Activated CD8-positive, alpha-beta memory T cell treated with anti-CD3 and anti-CD28 coated beads, Interleukin-2, amount 50 U/mL, for 24 hours (primary cell): ENCODE measurements around the gene ANKS1B.

ENCODE experiments used
- DNase-seq: peaks from one replicate; pipeline ENCODE4 v3.0.0-alpha.2; 2020; ENCODE audit errors: extremely low read depth

The ANKS1B gene

DNA sequence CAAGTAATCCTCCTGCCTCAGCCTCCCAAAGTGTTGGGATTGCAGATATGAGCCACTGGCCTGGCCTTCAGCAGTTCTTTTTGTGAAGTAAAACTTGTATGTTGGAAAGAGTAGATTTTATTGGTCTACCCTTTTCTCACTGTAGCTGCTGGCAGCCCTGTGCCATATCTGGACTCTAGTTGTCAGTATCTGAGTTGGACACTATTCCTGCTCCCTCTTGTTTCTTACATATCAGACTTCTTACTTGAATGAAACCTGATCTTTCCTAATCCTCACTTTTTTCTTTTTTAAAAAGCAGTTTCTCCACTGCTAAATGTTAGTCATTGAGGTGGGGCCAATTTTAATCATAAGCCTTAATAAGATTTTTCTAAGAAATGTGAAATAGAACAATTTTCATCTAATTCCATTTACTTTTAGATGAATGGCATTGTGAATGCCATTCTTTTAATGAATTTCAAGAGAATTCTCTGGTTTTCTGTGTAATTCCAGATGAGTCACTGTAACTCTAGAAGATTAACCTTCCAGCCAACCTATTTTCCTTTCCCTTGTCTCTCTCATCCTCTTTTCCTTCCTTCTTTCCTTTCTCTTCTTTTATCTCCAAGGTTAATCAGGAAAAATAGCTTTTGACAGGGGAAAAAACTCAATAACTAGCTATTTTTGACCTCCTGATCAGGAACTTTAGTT, 1250.9 kb downstream of the ANKS1B start:
- DNase-seq: no peak

DNA sequence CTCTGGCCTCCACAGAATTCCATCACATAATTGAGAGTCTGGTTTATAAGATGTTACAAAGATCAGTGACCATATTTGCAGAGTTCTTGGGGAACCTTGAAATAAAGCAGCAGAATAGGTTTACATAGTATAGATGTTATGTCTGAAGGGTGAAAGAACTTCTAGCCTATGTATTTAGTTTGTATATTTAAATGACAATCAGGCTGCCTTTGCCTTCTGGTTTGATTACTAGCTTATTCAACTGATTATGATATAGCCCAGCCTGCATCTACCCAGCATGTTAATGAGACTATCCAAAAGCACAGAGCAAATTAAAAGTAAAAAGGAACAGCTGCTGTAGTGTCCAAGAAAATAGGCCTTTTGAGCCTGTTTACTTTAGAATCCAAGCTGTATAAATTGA, 1254.3 kb downstream of the ANKS1B start:
- no peak for DNase-seq

DNA sequence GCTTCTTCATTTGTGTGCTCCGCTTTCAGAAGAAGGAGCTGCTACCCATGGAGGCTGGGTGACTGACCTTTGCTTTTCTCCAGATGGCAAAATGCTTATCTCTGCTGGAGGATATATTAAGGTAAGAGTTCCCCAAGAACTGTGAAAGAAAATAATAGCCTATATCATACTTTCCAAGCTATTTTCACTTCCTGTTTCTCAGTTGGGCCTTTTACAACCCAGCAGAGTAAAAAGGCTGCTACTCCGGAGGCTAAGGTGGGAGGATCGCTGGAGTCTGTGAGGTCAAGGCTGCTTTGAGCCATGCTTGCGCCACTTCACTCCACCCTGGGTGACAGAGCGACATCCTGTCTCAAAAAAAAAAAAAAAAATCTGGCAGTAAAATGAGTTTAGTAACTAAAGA, 1257.5 kb downstream of the ANKS1B start:
- DNase-seq: no peak

DNA sequence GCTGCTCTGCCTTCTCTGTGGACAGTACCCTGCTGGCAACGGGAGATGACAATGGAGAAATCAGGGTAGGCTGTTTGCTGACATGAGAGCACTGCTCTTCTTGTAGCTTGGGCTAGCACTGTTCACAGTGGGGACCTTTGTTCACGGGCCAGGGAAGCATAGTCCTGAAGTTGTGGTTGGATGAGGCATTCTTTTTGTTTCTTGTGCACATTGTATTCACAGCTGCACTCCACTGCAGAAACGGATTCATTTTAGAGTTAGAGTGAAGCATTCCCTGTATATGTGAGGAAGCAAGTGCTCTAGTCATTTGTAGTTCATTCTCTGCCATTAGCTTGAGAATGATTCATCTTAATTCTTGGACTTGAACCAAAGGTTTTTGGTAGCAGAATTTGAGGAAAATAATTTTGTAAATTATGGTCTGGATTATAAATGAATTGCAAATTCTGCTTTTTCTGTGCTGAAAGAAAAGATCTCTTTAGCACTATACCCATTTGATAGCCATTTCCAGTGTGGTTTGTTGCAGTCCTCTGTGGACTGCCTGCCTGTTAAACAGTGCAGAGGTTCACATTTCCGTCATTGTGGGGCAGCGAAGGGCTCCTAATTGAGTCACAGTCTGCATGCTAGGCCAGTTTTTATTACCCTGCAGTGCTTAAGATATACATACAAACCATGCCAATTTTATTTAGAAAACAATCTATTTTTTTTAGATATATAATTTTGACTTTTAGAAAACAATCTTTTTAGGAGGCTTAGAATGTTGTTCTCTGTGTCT, 1259.1 kb downstream of the ANKS1B start:
- no peak for DNase-seq

DNA sequence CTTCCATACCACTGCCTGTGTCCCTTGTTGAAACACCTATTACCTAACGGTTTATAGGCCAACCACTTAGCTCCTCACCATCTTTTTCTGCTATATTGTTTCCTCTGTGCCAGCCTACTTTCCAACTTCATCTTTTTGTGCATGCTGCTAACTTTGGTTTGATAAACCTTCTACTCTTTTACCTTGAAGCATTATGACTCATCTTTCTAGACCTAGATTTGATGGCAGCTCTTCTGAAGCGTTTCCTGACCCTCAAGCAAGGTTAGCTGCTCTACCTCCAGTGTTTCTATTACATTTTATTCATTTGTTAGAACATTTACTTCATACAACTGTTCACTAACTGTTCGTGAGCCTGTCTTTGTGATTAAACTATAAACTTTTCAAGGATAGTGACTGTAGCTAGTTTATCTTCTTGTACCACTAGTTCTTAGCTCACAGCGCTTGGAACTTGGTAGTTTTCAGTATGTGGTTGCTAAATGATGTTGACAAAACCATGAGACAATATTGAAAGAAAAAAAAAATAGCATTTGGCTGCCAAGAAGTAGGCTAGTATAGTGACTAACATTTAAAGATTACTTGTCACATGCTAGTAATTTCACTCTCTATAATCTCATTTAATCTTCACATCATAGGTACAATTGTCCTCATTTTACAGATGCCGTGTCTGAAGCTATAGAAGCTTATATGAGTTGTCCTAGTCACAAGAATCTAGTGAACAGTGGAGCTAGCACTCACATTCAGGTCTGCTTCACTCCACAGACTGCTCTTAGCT, 1260.2 kb downstream of the ANKS1B start:
- no peak for DNase-seq

DNA sequence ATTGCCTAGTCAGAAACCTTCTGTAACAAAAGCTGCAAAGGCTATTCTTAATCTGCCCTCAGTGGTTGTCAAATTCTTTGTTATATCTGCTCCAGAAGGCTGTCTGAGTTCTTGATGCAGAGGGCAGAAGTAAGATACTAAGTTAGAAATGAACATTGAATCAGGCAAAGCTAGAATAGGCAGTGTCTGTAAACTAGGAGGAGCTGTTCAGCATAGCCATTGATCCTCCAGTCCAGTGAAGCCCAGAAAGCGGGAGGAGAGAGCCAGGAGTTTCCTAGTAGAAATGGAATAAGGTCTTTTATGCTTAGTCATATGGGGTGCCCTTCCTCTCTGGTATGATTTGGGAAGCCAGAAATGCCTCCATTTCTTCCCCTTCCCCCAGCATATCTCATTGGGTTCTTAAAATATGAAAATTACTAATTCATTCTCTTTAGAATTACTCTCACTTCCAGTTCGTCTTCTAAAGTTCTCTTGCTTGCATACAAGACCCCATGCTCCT, 1263.5 kb downstream of the ANKS1B start:
- no peak for DNase-seq

DNA sequence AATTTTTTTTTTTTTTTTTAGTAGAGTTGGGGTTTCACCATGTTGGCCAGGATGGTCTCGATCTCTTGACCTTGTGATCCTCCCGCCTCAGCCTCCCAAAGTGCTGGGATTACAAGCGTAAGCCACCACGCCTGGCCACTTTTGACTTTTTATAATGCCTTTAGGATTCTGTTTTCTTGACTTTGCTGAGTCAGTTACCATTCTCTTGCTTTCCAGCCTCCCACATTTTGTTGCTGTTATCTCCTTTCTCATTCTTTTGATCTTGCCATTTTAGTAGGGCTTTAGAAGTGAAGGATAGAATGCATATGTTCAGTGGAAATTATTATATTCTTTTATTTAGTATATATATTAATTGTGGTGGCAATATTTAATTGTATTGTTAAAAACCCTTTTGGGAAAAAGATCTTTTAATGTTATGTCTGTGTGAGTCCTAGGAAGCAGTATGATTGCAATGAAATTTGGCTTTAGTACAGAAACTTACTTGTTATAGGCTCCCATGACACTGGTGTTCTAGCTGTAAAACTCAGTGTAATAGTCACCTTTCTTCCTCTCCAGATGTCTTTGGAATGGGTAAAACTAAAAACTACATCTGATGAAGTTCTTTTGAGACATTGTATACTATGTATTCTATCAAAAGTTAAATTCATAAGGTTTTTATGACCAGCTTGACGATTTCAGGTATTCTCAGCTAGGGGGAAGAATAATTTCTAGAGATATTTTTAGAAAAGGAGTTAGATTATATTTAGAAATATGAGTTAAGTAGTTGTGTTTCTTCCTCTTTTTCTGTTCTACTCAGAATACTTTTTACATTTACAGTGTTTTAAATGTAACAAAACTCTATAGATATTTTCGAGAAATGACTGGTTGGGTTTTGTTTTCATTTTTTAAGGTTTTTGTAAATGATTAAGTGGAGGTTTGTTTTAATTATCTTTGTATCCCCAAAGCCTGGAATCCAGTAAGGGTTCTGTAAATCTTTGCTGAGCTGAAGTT, 1264.9 kb downstream of the ANKS1B start:
- no peak for DNase-seq

DNA sequence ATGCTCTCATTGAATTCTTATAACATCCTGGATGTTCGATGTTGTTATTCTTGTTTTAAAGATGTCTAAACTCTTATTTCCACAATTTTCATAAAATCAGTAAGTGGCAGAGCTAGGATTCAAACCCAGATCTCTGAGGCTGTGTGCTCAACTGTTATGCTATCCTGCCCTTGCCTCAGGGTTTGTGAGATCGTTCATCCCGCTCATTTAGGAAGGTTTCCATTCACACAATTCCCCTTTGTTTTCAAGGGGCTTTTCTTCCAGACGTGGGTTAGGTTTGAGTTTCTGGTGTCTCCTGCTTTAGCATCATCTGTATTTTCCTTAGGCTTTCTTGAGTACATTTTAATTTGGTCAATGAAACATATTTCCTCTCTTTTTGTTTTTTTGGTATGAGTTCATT, 1270.3 kb downstream of the ANKS1B start:
- no peak for DNase-seq

DNA sequence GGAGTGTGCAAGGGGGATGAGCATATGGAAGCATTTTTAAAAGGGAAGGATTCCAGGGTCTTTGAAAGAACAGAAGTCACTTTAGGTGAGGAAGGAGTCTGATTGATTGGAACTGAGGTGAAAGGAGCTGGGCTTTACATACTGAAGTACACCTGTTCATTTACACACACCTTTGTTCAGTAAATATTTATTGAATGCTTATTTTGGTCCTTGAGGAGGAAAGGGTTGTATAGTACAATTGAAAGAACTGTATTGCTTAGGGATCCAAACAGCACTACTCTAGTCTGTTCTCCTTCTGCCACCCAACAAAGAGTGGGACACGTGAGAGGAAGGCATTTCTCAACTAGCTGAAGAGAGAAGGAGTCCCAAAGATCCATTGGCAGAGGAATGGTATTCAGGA, 1275.7 kb downstream of the ANKS1B start:
- no peak for DNase-seq

DNA sequence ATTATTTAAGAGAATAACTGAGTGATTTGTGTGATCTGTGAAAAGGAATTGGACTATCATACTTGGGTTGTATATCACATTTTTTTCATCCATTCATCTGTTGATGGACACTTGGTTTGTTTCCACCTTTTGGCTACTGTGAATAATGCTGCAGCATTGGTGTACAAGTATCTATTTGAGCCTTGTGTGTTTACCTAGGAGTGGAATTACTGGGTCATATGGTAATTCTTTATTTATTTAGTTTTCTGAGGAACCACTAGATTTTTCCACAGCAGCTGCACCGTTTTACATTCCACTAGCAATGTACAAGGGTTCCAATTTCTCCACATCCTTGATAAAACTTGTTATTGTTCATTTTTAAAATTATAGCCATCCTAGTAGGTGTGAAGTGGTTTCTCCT, 1283.6 kb downstream of the ANKS1B start:
- no peak for DNase-seq

DNA sequence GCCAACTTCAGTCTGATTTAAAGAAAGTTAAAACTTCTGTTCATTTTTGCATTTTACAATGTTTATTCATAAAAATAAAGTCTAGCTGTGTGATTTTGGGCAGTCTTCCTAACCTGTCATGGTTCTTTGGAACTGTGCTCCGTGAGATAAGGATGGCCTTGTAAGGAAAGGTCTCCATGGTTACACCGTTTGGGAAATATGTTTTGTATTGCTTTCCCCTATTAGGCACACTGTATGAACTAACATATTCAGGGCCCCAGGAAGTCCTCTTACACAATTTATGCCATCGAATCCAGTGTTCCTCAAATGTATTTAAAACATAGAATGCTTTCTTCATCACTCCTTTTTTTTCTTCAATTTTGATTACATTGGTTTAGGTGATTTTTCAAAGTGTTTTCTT, 1285.2 kb downstream of the ANKS1B start:
- DNase-seq: no peak

DNA sequence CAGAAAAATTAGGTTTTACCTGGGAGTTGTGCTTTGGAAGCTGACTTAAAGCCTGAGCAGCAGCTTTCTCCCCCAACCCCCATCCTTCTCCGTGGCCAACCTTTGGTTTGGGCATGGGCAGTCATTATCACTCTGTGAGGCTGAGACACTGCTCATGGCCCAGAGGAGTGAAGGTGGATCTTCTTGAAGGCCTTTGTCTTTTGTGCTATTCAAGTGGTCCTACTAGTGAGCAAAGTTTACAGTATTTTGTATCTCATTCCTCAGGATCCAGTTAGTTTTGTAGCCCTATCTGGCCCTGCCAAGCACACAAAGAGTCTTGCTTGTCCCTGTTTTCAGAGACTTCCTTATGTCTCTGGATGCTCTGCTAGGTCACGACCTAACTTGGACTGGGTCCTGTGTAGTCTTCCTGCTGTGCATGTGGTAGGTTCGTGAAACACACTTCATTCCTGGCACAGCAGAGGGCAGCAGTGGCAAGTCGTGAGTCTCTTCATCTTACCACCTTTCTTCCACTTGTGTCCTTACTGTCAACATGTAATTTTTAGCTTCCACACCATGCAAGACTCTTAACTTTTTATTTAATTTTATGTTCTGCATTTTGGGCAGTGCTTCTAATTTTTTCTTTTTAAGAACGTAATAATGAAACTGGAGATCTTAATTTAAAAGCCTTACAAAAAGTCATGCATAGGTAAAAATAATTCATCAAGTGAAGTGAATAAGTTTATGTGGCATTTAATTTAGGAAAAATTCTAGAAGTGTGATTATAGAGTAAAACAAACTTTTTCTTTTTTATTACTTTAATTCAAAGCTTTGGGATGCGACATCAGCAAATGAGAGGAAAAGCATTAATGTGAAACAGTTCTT, 1285.9 kb downstream of the ANKS1B start:
- peak; percentile 14 for DNase-seq

DNA sequence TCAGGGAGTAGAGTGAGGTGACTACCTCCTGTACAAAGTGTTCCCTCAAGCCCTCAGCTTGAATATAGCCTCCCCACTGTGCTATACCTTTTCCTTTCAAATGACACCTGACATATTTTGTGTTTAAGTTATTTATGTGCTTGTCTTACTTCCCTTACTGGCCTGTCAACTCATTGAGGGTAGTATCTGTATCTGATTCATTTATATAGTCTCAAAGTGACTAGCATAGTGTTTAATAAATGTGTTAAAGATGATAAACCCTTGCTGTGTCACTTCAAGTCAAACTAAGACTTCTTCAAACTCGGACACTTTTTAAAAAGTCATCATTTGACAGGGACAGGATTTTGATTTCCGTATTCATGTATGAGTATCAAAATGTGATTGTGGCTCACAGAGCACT, 1287.5 kb downstream of the ANKS1B start:
- no peak for DNase-seq

DNA sequence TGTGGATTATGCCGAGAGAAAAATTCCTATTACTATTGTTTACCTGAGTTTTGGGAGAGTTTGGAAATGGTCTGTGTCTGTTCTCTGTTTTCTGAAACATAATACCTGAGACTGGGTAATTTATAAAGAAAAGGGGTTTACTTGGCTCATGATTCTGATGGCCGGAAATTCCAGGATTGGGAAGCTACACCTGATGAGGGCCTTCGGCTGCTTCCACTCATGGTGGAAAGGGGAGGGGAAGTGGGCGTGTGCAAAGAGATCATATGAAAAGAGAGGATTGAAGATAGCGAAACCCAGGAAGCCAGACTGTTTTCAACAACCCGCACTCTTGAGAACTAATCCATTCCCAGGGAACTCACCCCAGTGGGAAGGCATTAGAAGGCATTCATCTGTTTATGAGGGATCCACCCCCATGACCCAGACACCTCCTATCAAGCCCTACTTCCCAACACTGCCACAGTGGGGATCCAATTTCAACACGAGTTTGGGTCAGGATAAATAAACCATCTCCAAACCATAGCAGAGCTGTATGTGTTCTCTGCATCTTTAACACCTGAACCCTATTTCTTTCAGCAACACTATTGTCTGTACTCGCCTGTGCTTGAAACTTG, 1288.6 kb downstream of the ANKS1B start:
- no peak for DNase-seq

DNA sequence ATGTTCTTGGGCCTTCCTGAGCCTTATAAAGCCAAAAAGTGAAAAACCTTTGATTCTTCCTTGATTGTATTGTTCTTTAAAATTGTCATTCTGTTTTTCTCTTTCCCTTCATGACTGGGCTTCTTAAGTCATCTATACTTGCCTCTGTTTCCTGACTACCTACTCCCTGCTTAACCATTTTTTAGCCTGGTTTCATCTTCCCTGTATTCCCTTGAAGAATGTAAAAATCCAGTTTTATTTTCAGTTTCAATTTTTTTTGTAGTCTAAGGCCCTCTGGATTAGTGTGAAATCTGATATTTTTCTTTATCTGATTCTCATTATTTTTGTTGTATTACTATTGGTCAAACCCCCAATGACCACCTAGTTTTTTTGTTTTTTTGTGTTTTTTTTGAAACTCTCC, 1293.4 kb downstream of the ANKS1B start:
- no peak for DNase-seq

DNA sequence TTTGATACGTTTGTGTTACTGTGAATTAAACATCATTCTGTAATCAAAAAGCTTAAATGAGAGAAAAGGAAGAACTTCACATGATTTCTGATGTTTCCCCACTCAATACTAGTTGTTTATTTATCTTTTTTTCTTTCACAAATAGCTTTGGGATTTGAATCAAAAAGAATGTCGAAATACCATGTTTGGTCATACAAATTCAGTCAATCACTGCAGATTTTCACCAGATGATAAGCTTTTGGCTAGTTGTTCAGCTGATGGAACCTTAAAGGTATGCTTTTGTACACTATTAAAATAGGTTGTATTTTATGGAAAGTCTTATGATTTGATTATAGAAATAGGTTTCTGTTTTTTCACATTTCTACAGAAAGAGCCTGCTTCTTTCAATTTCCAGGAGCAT, 1298.1 kb downstream of the ANKS1B start:
- DNase-seq: no peak
